ENCODE data around the gene HJURP. TPM values are rescaled to one million over a fixed set of nuclear protein-coding genes. Genes with fewer than 3 reads are reported as not detected.
A peak's percentile ranks its signal among the peaks of the same experiment; 100 is the strongest.

HJURP gene
- total RNA-seq, 1 experiment from 2014 or later, result 37.0 TPM

DNA sequence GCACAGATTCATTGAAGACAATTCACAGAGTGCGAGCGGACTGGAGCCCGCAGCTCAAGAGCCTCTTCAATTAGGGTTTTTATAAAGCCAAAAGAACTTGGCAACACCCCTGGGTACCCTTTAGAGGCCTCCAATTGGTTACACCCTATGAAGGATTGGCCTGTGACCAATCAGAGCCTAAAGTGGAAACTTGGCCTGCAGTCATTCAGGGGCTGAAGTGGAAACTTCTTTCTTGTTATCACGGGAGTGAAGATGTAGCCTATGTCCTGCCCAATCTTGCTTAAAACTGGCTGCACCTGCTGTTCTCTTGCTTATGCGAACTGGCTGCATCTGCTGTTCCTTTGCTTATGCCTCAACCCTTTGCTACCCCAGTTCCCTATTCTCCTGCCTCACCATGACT, 1.8 kb upstream of the HJURP start:
- DNase-seq, result no peak
- no peak overlapping the region for H2AFZ ChIP-seq (ENCODE audit: low read length)
- no peaks in the 10 kb centered on the region for H3F3A ChIP-seq (ENCODE audit: low read length, unreplicated experiment)
- no peak overlapping the region for H3K27ac ChIP-seq (ENCODE audit: low read length)
- intact Hi-C loops (cut with micrococcal nuclease), result no loop called here
- no peak overlapping the region for H3K9ac ChIP-seq (ENCODE audit: low read length)
- no TSS peak for BruUV-seq (replicated peaks)
- H3K27me3 ChIP-seq (ENCODE audit: low read length), result no peaks in the 10 kb centered on the region
- H3K4me2 ChIP-seq (ENCODE audit: low read length), result no peak overlapping the region
- no peak for ATAC-seq
- no peak overlapping the region for H3K4me3 ChIP-seq (ENCODE audit: low read length)
- H3K9me3 ChIP-seq (ENCODE audit: low read length), result no peaks in the 10 kb centered on the region
- H4K20me1 ChIP-seq (ENCODE audit: low read length), result peaks cover 17% of the 10 kb centered on the region
- ChIA-PET POLR2A (ENCODE audit: unreplicated experiment) (interaction anchor here (0.6 kb wide), 1 partner anchor 290 kb away, joined by 11 read pairs; no protein-coding TSS in a partner anchor), CTCF (no interaction called here)
- no peak for TF ChIP-seq EZH2 (IDR thresholded peaks at IDR 0.05; ENCODE audit: low read length, unreplicated experiment)
- TF ChIP-seq, protein P1, sequence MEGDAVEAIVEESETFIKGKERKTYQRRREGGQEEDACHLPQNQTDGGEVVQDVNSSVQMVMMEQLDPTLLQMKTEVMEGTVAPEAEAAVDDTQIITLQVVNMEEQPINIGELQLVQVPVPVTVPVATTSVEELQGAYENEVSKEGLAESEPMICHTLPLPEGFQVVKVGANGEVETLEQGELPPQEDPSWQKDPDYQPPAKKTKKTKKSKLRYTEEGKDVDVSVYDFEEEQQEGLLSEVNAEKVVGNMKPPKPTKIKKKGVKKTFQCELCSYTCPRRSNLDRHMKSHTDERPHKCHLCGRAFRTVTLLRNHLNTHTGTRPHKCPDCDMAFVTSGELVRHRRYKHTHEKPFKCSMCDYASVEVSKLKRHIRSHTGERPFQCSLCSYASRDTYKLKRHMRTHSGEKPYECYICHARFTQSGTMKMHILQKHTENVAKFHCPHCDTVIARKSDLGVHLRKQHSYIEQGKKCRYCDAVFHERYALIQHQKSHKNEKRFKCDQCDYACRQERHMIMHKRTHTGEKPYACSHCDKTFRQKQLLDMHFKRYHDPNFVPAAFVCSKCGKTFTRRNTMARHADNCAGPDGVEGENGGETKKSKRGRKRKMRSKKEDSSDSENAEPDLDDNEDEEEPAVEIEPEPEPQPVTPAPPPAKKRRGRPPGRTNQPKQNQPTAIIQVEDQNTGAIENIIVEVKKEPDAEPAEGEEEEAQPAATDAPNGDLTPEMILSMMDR (conservative IDR thresholded peaks at IDR 0.05; ENCODE audit: low read depth, low read length), result no peak
- TF ChIP-seq EZH2phosphoT487 (IDR thresholded peaks at IDR 0.05; ENCODE audit: borderline replicate concordance, low read length), result no peak
- peaks cover 32% of the 10 kb centered on the region for H3K79me2 ChIP-seq (ENCODE audit: low read length)
- peaks cover 23% of the 10 kb centered on the region for H3K36me3 ChIP-seq (ENCODE audit: low read depth, low read length)
- no peaks in the 10 kb centered on the region for H3K9me2 ChIP-seq (replicated peaks; ENCODE audit: low read length)
- peaks cover 23% of the 10 kb centered on the region for H3K4me1 ChIP-seq (ENCODE audit: insufficient read depth, low read length)

DNA sequence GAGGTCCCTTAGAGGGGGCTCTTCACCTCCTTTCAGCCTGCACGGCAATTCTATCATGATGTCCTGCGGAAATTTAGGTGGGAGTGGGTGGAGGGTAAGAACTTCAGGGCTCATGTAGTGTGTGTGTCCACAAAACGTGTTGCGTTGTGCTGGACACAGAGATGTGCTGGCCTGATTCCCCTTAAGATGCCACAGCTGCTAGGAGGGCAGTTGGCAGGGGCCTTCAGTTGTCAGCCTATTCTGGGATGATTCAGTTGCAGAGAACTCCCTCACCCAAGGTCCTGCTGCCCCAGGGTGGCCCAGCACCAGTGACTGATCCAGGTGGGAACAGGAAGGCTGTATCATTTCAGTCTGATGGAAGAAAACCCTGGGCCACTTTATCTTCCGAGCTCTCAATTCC, 1.0 kb upstream of the HJURP start:
- H3K4me1 ChIP-seq (ENCODE audit: insufficient read depth, low read length), result peaks cover 26% of the 10 kb centered on the region
- peak overlapping the region; percentile 93 for H3K4me2 ChIP-seq (ENCODE audit: low read length)
- no peak overlapping the region for H3K9ac ChIP-seq (ENCODE audit: low read length)
- no peaks in the 10 kb centered on the region for H3F3A ChIP-seq (ENCODE audit: low read length, unreplicated experiment)
- TF ChIP-seq, protein P1 (conservative IDR thresholded peaks at IDR 0.05; ENCODE audit: low read depth, low read length), result no peak
- TF ChIP-seq EZH2 (IDR thresholded peaks at IDR 0.05; ENCODE audit: low read length, unreplicated experiment) (no peak), EZH2phosphoT487 (IDR thresholded peaks at IDR 0.05; ENCODE audit: borderline replicate concordance, low read length) (no peak)
- no peaks in the 10 kb centered on the region for H3K9me2 ChIP-seq (replicated peaks; ENCODE audit: low read length)
- peaks cover 26% of the 10 kb centered on the region for H4K20me1 ChIP-seq (ENCODE audit: low read length)
- peak overlapping the region; percentile 85; the same call in 1 of the 2 replicates for H2AFZ ChIP-seq (ENCODE audit: low read length)
- no peaks in the 10 kb centered on the region for H3K27me3 ChIP-seq (ENCODE audit: low read length)
- ChIA-PET POLR2A (ENCODE audit: unreplicated experiment) (interaction anchor here (0.6 kb wide), 1 partner anchor 290 kb away, joined by 11 read pairs; no protein-coding TSS in a partner anchor), CTCF (no interaction called here)
- peak overlapping the region; percentile 98; the same call in 1 of the 2 replicates for H3K4me3 ChIP-seq (ENCODE audit: low read length)
- no peak for ATAC-seq
- H3K36me3 ChIP-seq (ENCODE audit: low read depth, low read length), result peaks cover 31% of the 10 kb centered on the region
- no peak for DNase-seq
- H3K27ac ChIP-seq (ENCODE audit: low read length), result peak overlapping the region; percentile 66
- peaks cover 40% of the 10 kb centered on the region for H3K79me2 ChIP-seq (ENCODE audit: low read length)
- no peaks in the 10 kb centered on the region for H3K9me3 ChIP-seq (ENCODE audit: low read length)
- intact Hi-C loops (cut with micrococcal nuclease), result loop anchor here (2.0 kb wide), 1 partner anchor 59 kb away; no protein-coding TSS in a partner anchor
- BruUV-seq (replicated peaks), result no TSS peak

DNA sequence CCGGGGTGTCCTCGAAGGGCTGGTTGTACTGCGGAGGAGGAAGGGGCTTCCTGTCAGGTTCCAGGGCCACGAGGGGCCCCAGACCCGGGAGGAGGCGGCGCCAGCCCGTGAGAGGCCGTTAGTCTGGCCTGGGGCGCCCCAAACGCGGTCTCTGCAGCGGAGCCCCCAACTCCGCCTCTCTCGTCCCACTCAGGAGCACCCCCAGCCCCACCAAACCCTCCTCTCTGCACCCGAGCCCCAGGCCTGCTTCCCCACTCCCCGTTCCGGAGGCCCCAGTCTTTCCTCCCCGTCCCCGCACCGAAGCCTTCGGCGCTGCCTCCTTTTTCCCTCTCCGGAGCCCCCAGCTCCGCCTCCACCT, 473 bp downstream of the HJURP start:
- Histone ChIP-seq H3F3A (ENCODE audit: low read length, unreplicated experiment) (no peaks in the 10 kb centered on the region), H3K79me2 (ENCODE audit: low read length) (peaks cover 55% of the 10 kb centered on the region), H3K27ac (ENCODE audit: low read length) (peak overlapping the region; percentile 43), H3K27me3 (ENCODE audit: low read length) (no peaks in the 10 kb centered on the region), H3K4me3 (ENCODE audit: low read length) (peak overlapping the region; percentile 98), H3K9me3 (ENCODE audit: low read length) (no peaks in the 10 kb centered on the region), H3K9me2 (replicated peaks; ENCODE audit: low read length) (no peaks in the 10 kb centered on the region), H3K36me3 (ENCODE audit: low read depth, low read length) (peaks cover 45% of the 10 kb centered on the region), H3K4me1 (ENCODE audit: insufficient read depth, low read length) (peaks cover 26% of the 10 kb centered on the region), H3K4me2 (ENCODE audit: low read length) (peak overlapping the region; percentile 93), H3K9ac (ENCODE audit: low read length) (peak overlapping the region; percentile 95), H2AFZ (ENCODE audit: low read length) (peak overlapping the region; percentile 85), H4K20me1 (ENCODE audit: low read length) (peaks cover 34% of the 10 kb centered on the region)
- TF ChIP-seq EZH2phosphoT487 (IDR thresholded peaks at IDR 0.05; ENCODE audit: borderline replicate concordance, low read length) (no peak), EZH2 (IDR thresholded peaks at IDR 0.05; ENCODE audit: low read length, unreplicated experiment) (no peak)
- TF ChIP-seq, protein P1 (conservative IDR thresholded peaks at IDR 0.05; ENCODE audit: low read depth, low read length), result no peak
- ChIA-PET POLR2A (ENCODE audit: unreplicated experiment) (interaction anchor here (0.6 kb wide), 1 partner anchor 1646 kb away, joined by 5 read pairs; no protein-coding TSS in a partner anchor), CTCF (no interaction called here)
- DNase-seq (no peak), ATAC-seq (no peak)
- intact Hi-C loops (cut with micrococcal nuclease), result loop anchor here (2.0 to 5.0 kb wide), 3 partner anchors 61 to 372 kb away; no protein-coding TSS in a partner anchor
- no TSS peak for BruUV-seq (replicated peaks)
